Ishikawa (cell line): Measurements from ENCODE around the gene ADD1.

ENCODE experiments used
- CEBPB ChIP-seq: IDR thresholded peaks from 2 replicates; pipeline ENCODE4 v1.6.1; 2012
- CREB1 ChIP-seq: IDR thresholded peaks from 2 replicates; pipeline ENCODE4 v1.6.1; 2012; ENCODE audit warnings: low read depth
- EGR1 ChIP-seq: IDR thresholded peaks from 2 replicates; pipeline ENCODE4 v1.6.1; 2012
- EP300 ChIP-seq: IDR thresholded peaks from 2 replicates; pipeline ENCODE4 v1.6.1; 2012; ENCODE audit warnings: borderline replicate concordance
- FOXM1 ChIP-seq: IDR thresholded peaks from 2 replicates; pipeline ENCODE4 v1.6.1; 2012; ENCODE audit warnings: low read depth, borderline replicate concordance
- MAX ChIP-seq: IDR thresholded peaks from 2 replicates; pipeline ENCODE4 v1.6.1; 2012
- NFIC ChIP-seq: IDR thresholded peaks from 2 replicates; pipeline ENCODE4 v1.6.1; 2012
- RAD21 ChIP-seq: IDR thresholded peaks from 2 replicates; pipeline ENCODE4 v1.6.1; 2012; ENCODE audit warnings: low read depth
- REST ChIP-seq: IDR thresholded peaks from 2 replicates; pipeline ENCODE4 v1.6.1; 2012; ENCODE audit warnings: low read depth, mild to moderate bottlenecking
- TAF1 ChIP-seq: IDR thresholded peaks from 2 replicates; pipeline ENCODE4 v1.6.1; 2012; ENCODE audit warnings: low read depth, mild to moderate bottlenecking
- TCF12 ChIP-seq: IDR thresholded peaks from 2 replicates; pipeline ENCODE4 v1.6.1; 2012; ENCODE audit warnings: low read depth
- TEAD4 ChIP-seq: IDR thresholded peaks from 2 replicates; pipeline ENCODE4 v1.6.1; 2012
- USF1 ChIP-seq: IDR thresholded peaks from 2 replicates; pipeline ENCODE4 v1.6.1; 2012
- YY1 ChIP-seq: IDR thresholded peaks from 2 replicates; pipeline ENCODE4 v1.6.1; 2012; ENCODE audit warnings: low read depth
- ZBTB7A ChIP-seq: IDR thresholded peaks from 2 replicates; pipeline ENCODE4 v1.6.1; 2012; ENCODE audit warnings: low read depth

Gene ADD1

GRCh38 chr4:2835978-2836377 is 7.7 kb upstream of the ADD1 start:
- no peak for TF ChIP-seq EP300
- TF ChIP-seq TEAD4, result no peak
- TF ChIP-seq REST, result no peak
- TF ChIP-seq TCF12, result no peak
- TF ChIP-seq RAD21, result no peak
- no peak for TF ChIP-seq MAX
- no peak for TF ChIP-seq CEBPB
- no peak for TF ChIP-seq NFIC
- TF ChIP-seq YY1, result no peak
- no peak for TF ChIP-seq CREB1
- TF ChIP-seq USF1, result no peak
- no peak for TF ChIP-seq EGR1
- no peak for TF ChIP-seq TAF1
- TF ChIP-seq ZBTB7A, result no peak
- TF ChIP-seq FOXM1, result no peak

GRCh38 chr4:2836391-2836859 is 7.2 kb upstream of the ADD1 start:
- no peak for TF ChIP-seq YY1
- TF ChIP-seq ZBTB7A, result no peak
- TF ChIP-seq TEAD4, result no peak
- TF ChIP-seq FOXM1, result no peak
- TF ChIP-seq TAF1, result no peak
- TF ChIP-seq MAX, result no peak
- no peak for TF ChIP-seq USF1
- TF ChIP-seq REST, result no peak
- no peak for TF ChIP-seq CEBPB
- no peak for TF ChIP-seq EP300
- no peak for TF ChIP-seq NFIC
- no peak for TF ChIP-seq EGR1
- TF ChIP-seq RAD21, result no peak

- TF ChIP-seq REST (no peak), MAX (no peak), EP300 (no peak), CEBPB (no peak), TAF1 (no peak), NFIC (no peak), USF1 (no peak), ZBTB7A (no peak), TCF12 (no peak), YY1 (no peak)
Observed at GRCh38 chr4:2837110-2837903, 6.3 kb upstream of the ADD1 start.
